HG03097 (cell line): Measurements from ENCODE around the gene PDS5A.
"Not testable (repeated sequence)": the region's sequence is repeated elsewhere in the genome, so short reads cannot be mapped to it uniquely, and the experiment has no call there.

Experiments
- ATAC-seq: cut with Tn5 transposase; IDR thresholded peaks from one replicate; pipeline ENCODE4 v1.9.1; 2021; ENCODE audit not compliant: unreplicated experiment, low FRiP score

The PDS5A gene

GRCh38 chr4:39841894-39842293, 135.8 kb downstream of the PDS5A start:
- ATAC-seq, result no peak

- ATAC-seq, result not testable (repeated sequence)
Measured at GRCh38 chr4:39840516-39840915, 137.2 kb downstream of the PDS5A start.

GRCh38 chr4:39840027-39840426, 137.7 kb downstream of the PDS5A start:
- no peak for ATAC-seq

GRCh38 chr4:39838431-39838830, 139.3 kb downstream of the PDS5A start:
- ATAC-seq, result not testable (repeated sequence)

- no peak for ATAC-seq
Measured at GRCh38 chr4:39834269-39834668, 143.4 kb downstream of the PDS5A start.

DNA sequence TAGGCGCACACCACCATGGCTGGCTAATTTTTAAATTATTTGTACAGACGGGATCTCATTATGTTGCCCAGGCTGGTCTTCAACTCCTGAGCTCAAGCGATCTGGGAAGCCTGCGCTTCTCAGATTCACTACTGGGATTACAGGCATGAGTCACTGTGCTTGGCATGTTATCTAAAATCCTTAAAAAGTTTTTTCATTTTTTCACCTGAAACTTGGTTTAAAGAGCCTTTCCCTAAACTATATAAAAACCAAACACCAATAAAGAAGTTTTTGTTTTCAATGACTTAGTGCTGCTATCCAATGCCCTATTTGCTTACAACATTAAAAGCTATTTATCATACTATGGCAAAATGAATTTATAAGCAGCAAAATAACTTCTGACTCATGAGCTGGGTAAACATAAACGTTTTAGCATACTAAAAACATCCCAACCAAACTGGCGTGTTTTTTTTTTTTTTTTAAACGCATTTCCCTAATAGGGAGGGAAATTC, 151.9 kb downstream of the PDS5A start:
- ATAC-seq, result no peak

GRCh38 chr4:39825090-39825489, 152.6 kb downstream of the PDS5A start:
- no peak for ATAC-seq

DNA sequence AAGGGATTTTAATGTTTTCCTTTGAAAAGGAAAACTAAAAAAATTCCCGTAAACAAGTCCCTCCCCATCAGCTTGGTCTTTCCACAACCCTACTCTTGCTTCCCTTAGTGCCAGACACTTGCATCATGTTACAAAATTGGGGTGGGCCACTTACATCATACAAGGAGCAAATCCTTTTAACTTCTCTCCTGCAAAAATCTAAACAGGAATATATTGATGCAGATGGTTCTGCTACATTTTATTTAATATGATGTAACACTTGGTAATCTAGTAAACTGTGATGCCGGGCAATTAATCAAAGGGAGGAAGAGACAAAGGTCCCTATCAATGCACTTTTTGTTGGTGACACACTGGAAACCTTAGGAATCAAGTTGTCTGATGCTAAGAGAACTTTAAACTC, 154.5 kb downstream of the PDS5A start:
- no peak for ATAC-seq

GRCh38 chr4:39822662-39823061, 155.0 kb downstream of the PDS5A start:
- no peak for ATAC-seq

DNA sequence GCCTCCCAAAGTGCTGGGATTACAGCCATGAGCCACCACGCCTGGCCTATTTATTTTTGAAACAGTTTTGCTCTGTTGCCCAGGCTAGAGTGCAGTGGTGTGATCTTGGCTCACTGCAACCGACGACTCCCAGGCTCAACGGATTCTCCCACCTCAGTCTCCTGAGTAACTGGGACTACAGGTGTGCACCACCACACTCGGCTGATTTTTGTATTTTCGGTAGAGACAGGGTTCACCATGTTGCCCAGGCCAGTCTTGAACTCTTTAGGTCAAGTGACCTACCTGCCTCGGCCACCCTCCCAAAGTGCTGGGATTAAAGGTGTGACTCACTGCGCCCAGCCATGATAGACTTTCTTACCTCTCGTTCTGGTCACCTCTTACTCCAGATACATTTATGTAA, 155.8 kb downstream of the PDS5A start:
- ATAC-seq, result no peak

DNA sequence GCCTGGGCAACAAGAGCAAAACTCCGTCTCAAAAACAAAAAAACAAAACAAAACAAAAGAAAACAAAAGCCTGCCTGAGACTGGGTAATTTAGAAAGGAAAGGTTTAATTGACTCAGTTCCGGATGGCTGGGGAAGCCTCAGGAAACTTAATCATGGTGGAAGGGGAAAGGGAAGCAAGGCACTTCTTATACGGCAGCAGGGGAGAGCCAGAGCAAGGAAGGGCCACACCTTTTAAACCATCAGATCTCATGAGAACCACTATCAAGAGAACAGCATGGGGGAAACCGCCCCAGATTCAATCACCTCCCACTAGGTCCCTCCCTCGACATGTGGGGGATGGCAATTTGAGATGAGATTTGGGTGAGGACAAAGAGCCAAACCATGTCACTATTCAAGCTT, 157.5 kb downstream of the PDS5A start:
- no peak for ATAC-seq

DNA sequence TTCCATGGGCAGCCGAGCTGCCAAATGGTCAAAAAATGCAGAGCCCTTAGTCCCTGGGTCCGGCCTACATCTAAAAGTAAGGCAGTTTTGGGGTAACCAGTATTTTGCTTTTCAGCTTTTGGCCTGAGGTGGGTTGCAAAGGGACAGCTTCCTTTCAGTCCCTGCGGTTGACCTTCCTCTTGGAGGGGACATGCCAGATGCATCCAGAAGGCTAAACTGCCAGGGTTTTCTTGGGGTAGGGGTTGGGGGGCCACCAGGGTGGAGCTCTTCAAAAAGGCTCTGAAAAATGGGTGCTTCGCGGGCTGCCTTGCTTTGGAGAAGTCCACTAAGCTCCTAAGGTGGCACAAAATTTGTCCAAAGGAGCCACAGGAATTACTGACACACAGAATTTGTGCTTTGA, 159.1 kb downstream of the PDS5A start:
- ATAC-seq, result no peak

GRCh38 chr4:39814403-39815185, 163.1 kb downstream of the PDS5A start:
- no peak for ATAC-seq

GRCh38 chr4:39813761-39814160, 163.9 kb downstream of the PDS5A start:
- ATAC-seq, result not testable (repeated sequence)

- not testable (repeated sequence) for ATAC-seq
Measured at GRCh38 chr4:39813033-39813432, 164.7 kb downstream of the PDS5A start.

DNA sequence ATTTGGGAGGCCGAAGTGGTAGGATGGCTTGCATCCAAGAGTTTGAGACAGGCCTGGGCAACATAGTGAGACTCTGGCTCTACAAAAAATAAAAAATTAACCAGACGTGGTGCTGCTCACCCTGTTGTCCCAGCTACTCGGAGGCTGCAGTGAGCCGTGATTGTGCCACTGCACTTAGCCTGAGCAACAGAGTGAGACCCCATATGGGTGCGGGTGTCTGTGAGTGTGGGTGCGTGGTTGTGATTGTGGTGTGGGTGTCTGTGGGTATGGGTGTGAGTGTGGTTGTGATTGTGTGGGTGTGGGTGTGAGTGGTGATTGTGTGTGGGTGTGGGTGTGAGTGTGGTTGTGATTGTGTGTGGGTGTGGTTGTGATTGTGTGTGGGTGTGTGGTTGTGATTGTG, 165.2 kb downstream of the PDS5A start:
- no peak for ATAC-seq

- no peak for ATAC-seq
Measured at GRCh38 chr4:39808231-39808749, 169.4 kb downstream of the PDS5A start.

- ATAC-seq, result no peak
Measured at GRCh38 chr4:39802005-39802404, 175.7 kb downstream of the PDS5A start.

- ATAC-seq, result not testable (repeated sequence)
Measured at GRCh38 chr4:39792976-39793375, 184.7 kb downstream of the PDS5A start.

GRCh38 chr4:39792529-39792928, 185.2 kb downstream of the PDS5A start:
- no peak for ATAC-seq

DNA sequence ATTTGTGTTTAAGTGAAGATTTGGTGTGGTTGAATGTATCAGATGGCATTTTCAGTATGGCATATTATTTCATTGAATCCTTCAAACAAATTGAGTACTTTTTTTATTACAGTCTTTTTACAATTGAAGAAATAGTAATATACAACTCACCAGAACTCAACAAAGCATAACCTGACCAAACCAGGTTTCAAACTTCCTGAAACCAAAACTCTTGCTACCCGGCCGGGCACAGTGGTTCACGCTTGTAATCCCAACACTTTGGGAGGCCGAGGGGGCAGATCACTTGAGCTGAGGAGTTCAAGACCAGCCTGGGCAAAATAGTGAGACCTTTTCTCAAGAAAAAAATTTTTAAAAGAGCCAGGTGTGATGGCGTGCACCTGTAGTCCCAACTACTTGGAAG, 185.6 kb downstream of the PDS5A start:
- no peak for ATAC-seq

DNA sequence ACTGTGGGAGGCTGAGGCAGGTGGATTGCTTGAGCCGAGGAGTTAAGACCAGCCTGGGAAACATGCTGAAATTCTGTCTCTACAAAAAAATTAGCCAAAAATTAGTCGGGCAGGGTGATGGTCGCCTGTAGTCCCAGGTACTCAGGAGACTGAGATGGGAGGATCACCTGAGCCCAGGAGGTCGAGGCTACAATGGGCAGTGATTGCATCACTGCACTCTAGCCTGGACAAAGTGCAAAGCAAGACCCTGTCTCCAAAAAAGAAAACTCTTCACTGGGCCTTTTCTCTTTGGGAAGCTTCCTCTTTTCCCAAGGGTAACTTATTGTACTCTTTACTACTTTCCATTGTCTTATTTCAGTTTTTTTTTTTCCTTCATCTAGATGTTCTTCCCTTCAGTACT, 190.9 kb downstream of the PDS5A start:
- no peak for ATAC-seq
